ENCODE measurements around the gene MIDN.
A peak's percentile ranks its signal among the peaks of the same experiment; 100 is the strongest.

Gene MIDN

GRCh38 chr19:1220976-1221903, 27.1 kb upstream of the MIDN start:
- DNase-seq, result no peak

GRCh38 chr19:1221904-1222255, 26.5 kb upstream of the MIDN start:
- no peak for DNase-seq

- no peak for DNase-seq
Measured at GRCh38 chr19:1222394-1222793, 26.0 kb upstream of the MIDN start.

GRCh38 chr19:1223018-1223855, 25.1 kb upstream of the MIDN start:
- DNase-seq, result peak; percentile 39

GRCh38 chr19:1224047-1224825, 24.1 kb upstream of the MIDN start:
- DNase-seq, result no peak

GRCh38 chr19:1224847-1225246, 23.5 kb upstream of the MIDN start:
- no peak for DNase-seq

GRCh38 chr19:1225440-1226226, 22.8 kb upstream of the MIDN start:
- DNase-seq, result no peak

GRCh38 chr19:1226227-1226518, 22.2 kb upstream of the MIDN start:
- DNase-seq, result no peak

GRCh38 chr19:1226522-1227303, 21.7 kb upstream of the MIDN start:
- no peak for DNase-seq

- DNase-seq, result no peak
Measured at GRCh38 chr19:1227304-1228054, 20.9 kb upstream of the MIDN start.

GRCh38 chr19:1228161-1228957, 20.0 kb upstream of the MIDN start:
- DNase-seq, result no peak

GRCh38 chr19:1229056-1229923, 19.1 kb upstream of the MIDN start:
- no peak for DNase-seq

GRCh38 chr19:1229924-1230782, 18.2 kb upstream of the MIDN start:
- DNase-seq, result no peak

GRCh38 chr19:1230783-1231489, 17.4 kb upstream of the MIDN start:
- no peak for DNase-seq

GRCh38 chr19:1231729-1232637, 16.4 kb upstream of the MIDN start:
- no peak for DNase-seq

GRCh38 chr19:1232652-1233072, 15.7 kb upstream of the MIDN start:
- DNase-seq, result no peak

All from NCI-H2171 (cell line).